Gastrocnemius medialis (tissue), 4 donors: Measurements from ENCODE around the gene SLC22A12.

ENCODE experiments used
- POLR2A ChIP-seq, 2 donors: fragments of 450-650 bp; IDR thresholded peaks; one replicate each; pipeline ENCODE4 v1.6.1; 2017; ENCODE audit warnings: antibody characterized with exemption in 2 of 2, mild to moderate bottlenecking in 2 of 2, moderate library complexity in 2 of 2
- TF ChIP-seq, protein P1 (sequence below), 5 experiments: fragments of 450-650 bp in 3 of 5; fragments of 200-600 bp in 2 of 5; sonication (generic) in 2 of 5; IDR thresholded peaks in 4 of 5; conservative IDR thresholded peaks in 1 of 5; 1 replicate in 4 of 5; 2 replicates in 1 of 5; pipeline ENCODE4 v1.5.1; 2016 to 2019; ENCODE audit warnings: antibody characterized with exemption in 5 of 5, mild to moderate bottlenecking in 3 of 5, moderate library complexity in 3 of 5

DNA sequence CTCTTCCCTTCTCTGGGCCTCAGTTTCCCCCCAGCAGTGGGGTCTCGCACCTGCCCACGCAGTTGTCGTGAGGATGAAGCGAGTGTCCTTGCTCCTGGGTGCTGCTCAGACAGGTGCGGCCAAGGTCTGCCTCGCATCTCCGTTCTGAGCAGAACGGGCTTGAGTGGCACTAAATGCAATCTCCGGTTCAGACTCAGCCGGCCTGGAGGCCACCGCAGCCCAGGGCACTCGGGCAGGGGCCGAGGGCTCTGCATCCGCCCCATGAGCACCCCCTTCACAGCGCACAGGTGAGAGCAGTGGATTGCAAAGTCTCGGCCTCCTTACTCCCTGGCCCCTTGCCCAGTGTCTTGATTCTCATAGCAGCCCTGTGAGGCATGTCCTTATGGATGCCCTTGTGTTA lies 30.1 kb upstream of the SLC22A12 start:
- TF ChIP-seq, protein P1, sequence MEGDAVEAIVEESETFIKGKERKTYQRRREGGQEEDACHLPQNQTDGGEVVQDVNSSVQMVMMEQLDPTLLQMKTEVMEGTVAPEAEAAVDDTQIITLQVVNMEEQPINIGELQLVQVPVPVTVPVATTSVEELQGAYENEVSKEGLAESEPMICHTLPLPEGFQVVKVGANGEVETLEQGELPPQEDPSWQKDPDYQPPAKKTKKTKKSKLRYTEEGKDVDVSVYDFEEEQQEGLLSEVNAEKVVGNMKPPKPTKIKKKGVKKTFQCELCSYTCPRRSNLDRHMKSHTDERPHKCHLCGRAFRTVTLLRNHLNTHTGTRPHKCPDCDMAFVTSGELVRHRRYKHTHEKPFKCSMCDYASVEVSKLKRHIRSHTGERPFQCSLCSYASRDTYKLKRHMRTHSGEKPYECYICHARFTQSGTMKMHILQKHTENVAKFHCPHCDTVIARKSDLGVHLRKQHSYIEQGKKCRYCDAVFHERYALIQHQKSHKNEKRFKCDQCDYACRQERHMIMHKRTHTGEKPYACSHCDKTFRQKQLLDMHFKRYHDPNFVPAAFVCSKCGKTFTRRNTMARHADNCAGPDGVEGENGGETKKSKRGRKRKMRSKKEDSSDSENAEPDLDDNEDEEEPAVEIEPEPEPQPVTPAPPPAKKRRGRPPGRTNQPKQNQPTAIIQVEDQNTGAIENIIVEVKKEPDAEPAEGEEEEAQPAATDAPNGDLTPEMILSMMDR (IDR thresholded peaks at IDR 0.05 in 4 of 5, conservative IDR thresholded peaks at IDR 0.05 in 1 of 5) = no peak
- TF ChIP-seq POLR2A (IDR thresholded peaks at IDR 0.05) = no peak
